CD4-positive, alpha-beta memory T cell (primary cell): ENCODE data around the gene UBE3C. TPM values are rescaled to one million over a fixed set of nuclear protein-coding genes. Genes with fewer than 3 reads are reported as not detected.

Experiments used
- CTCF ChIA-PET: fragments of 350-600 bp; sonication (Branson Sonifier 250); formaldehyde crosslinking; loops from one replicate; lab custom pipeline; 2021; ENCODE audit warnings: inconsistent platforms; ENCODE audit not compliant: partially characterized antibody; lab: Charles Lee
- POLR2A ChIA-PET: fragments of 350-600 bp; sonication (Branson Sonifier 250); formaldehyde crosslinking; loops from one replicate; lab custom pipeline; 2021; ENCODE audit not compliant: partially characterized antibody; lab: Charles Lee
- DNase-seq, 5 donors: peaks; one replicate each; pipeline versions ENCODE4 v3.0.0 to v3.0.0-alpha.2; 2020 to 2022; ENCODE audit warnings: mixed read lengths in 1 of 5
- H3K27ac ChIP-seq: one replicate; pipeline ENCODE4 v1.7.0; 2013; ENCODE audit warnings: low read depth, low read length
- H3K27me3 ChIP-seq: 2 replicates; pipeline ENCODE4 v1.7.0; 2013; ENCODE audit warnings: mild to moderate bottlenecking, low read length, moderate library complexity; ENCODE audit not compliant: insufficient read depth
- H3K36me3 ChIP-seq: 2 replicates; pipeline ENCODE4 v1.7.0; 2013; ENCODE audit warnings: mild to moderate bottlenecking, low read length, moderate library complexity; ENCODE audit not compliant: insufficient read depth
- H3K4me1 ChIP-seq: 2 replicates; pipeline ENCODE4 v1.7.0; 2013; ENCODE audit warnings: mild to moderate bottlenecking, low read length, moderate library complexity; ENCODE audit not compliant: insufficient read depth
- H3K4me3 ChIP-seq, 2 donors: one replicate each; pipeline ENCODE4 v1.7.0; 2013; ENCODE audit warnings: low read length in 2 of 2, mild to moderate bottlenecking in 1 of 2
- H3K9me3 ChIP-seq, 2 donors: one replicate each; pipeline ENCODE4 v1.7.0; 2013; ENCODE audit warnings: low read length in 2 of 2, control low read depth in 1 of 2; ENCODE audit not compliant: control insufficient read depth in 1 of 2
- H3K27ac Mint-ChIP-seq, 7 donors: one replicate each; pipeline ENCODE4 v1.8.0; 2020 to 2021; ENCODE audit warnings: mixed read lengths in 7 of 7, mild to moderate bottlenecking in 6 of 7, inconsistent platforms in 3 of 7, moderate library complexity in 3 of 7
- H3K27me3 Mint-ChIP-seq, 2 donors: one replicate each; pipeline ENCODE4 v1.8.0; 2020 to 2021; ENCODE audit warnings: mixed read lengths in 2 of 2
- H3K36me3 Mint-ChIP-seq, 2 donors: one replicate each; pipeline ENCODE4 v1.8.0; 2020 to 2021; ENCODE audit warnings: mixed read lengths in 2 of 2, inconsistent platforms in 1 of 2, mild to moderate bottlenecking in 1 of 2
- H3K4me1 Mint-ChIP-seq, 4 donors: one replicate each; pipeline ENCODE4 v1.8.0; 2020 to 2021; ENCODE audit warnings: mixed read lengths in 4 of 4, mild to moderate bottlenecking in 1 of 4
- H3K4me3 Mint-ChIP-seq, 8 donors: one replicate each; pipeline ENCODE4 v1.8.0; 2020 to 2021; ENCODE audit warnings: mixed read lengths in 8 of 8, mild to moderate bottlenecking in 7 of 8, moderate library complexity in 6 of 8, inconsistent platforms in 3 of 8
- H3K9me3 Mint-ChIP-seq, 8 donors: one replicate each; pipeline ENCODE4 v1.8.0; 2020 to 2021; ENCODE audit warnings: mixed read lengths in 8 of 8, mild to moderate bottlenecking in 5 of 8, inconsistent platforms in 3 of 8, moderate library complexity in 1 of 8
- intact Hi-C: fragments of 100-400 bp; cut with micrococcal nuclease; formaldehyde crosslinking; loops from one replicate; pipeline ENCODE4 v1.15.1; 2023
- polyA plus RNA-seq, 2 donors: library from polyadenylated mRNA; unstranded; fragments of 300-500 nt; fragmentation: Illumina TruSeq; gene quantifications; one replicate each; pipeline ENCODE4 v1.2.3, GENCODE V29; 2021
- total RNA-seq, 2 experiments: library from RNA; stranded (reverse); gene quantifications; one replicate each; pipeline ENCODE4 v1.2.3, GENCODE V29; 2021

UBE3C gene
- total and polyA plus RNA-seq, 4 experiments from 2014 or later: 32.6 to 59.7 (median 46.8) TPM

DNA sequence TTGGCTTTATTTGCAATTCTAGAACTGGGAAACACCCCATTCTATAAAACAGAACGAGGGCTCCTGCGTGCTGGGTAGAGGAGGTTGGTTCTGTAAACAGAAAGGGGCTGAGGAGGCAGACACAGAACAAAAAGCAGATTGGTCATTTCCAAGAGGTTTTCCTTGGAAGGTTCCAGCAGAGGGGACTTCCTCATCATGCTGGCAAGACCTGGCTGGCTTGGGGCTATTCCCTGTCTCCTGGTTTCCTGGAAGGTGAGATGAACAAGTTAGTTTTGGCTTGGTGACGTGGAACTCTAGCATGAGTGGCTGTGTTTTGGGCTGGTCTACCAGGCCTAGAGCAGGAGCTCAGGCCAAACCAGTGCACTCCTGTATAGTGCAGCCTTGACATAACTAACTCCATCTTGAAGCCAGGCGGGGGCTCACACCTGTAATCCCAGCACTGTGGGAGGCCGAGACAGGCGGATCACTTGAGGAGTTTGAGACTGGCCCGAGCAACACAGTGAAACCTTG is 172.0 kb downstream of the UBE3C start:
- Histone ChIP-seq H3K4me1 (no peaks in the 10 kb centered on the region), H3K4me3 (no peak overlapping the region), H3K27ac (no peak overlapping the region), H3K36me3 (no peaks in the 10 kb centered on the region), H3K9me3 (no peaks in the 10 kb centered on the region), H3K27me3 (no peaks in the 10 kb centered on the region)
- H3K9me3 Mint-ChIP-seq: no peaks in the 10 kb centered on the region
- H3K4me3 Mint-ChIP-seq: no peak overlapping the region
- H3K27me3 Mint-ChIP-seq: no peaks in the 10 kb centered on the region
- H3K27ac Mint-ChIP-seq: peak overlapping the region in 1 of 7 donors; percentile 37
- CTCF ChIA-PET: no interaction called here
- intact Hi-C loops: no loop called here
- no peaks in the 10 kb centered on the region for H3K36me3 Mint-ChIP-seq
- H3K4me1 Mint-ChIP-seq: peaks cover 5 to 6% (median 5%) of the 10 kb centered on the region in 4 donors
- POLR2A ChIA-PET: no interaction called here
- DNase-seq: no peak

DNA sequence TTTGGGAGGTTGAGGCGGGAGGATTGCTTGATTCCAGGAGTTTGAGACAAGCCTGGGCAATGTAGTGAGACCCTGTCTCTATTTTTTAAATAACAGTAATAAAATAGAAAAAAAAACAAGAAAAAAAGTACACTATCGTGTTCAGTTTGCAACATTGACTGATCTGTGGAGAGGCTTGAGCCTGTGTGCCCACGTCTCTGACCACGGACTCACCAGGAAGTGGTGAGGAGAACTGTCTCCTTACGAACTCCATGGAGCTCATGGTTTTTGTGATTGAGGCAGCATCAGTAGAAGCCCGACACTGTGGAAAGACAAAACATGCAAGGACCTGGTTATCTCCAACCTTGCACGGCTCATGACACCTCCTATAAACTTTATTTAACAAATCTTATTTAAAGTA is 174.2 kb downstream of the UBE3C start:
- Mint-ChIP-seq H3K27ac (no peak overlapping the region), H3K27me3 (no peaks in the 10 kb centered on the region), H3K9me3 (no peaks in the 10 kb centered on the region), H3K4me1 (peaks cover 0 to 5% (median 0%) of the 10 kb centered on the region in 4 donors), H3K4me3 (no peak overlapping the region), H3K36me3 (no peaks in the 10 kb centered on the region)
- intact Hi-C loops: no loop called here
- Histone ChIP-seq H3K27me3 (no peaks in the 10 kb centered on the region), H3K4me1 (no peaks in the 10 kb centered on the region), H3K36me3 (no peaks in the 10 kb centered on the region), H3K4me3 (no peak overlapping the region), H3K9me3 (no peaks in the 10 kb centered on the region), H3K27ac (no peak overlapping the region)
- CTCF ChIA-PET: no interaction called here
- no peak for DNase-seq
- POLR2A ChIA-PET: no interaction called here

DNA sequence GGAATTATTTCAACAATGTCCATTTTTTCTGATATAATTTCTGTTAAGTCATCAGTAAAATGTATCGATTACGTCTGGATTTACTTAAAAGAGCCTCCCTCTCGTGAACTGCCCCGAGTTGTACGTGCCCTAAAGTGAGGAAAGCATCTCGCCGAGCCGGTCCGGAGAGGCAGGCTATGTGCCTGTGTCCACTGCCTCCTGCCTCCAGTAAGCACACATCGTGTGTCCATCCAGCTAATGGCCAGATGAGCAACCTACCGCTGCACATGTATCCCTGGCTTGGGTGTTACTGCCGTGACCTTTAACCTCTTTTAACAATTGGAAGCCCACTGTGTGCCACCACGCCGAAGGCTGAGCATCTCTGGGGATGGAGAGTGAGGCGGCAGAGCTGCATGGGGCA is 174.9 kb downstream of the UBE3C start:
- no peaks in the 10 kb centered on the region for H3K36me3 Mint-ChIP-seq
- H3K36me3 ChIP-seq: no peaks in the 10 kb centered on the region
- no peak overlapping the region for H3K27ac ChIP-seq
- DNase-seq: no peak
- no peaks in the 10 kb centered on the region for H3K27me3 Mint-ChIP-seq
- H3K4me3 ChIP-seq: no peak overlapping the region
- POLR2A ChIA-PET: no interaction called here
- no peaks in the 10 kb centered on the region for H3K27me3 ChIP-seq
- H3K9me3 Mint-ChIP-seq: no peaks in the 10 kb centered on the region
- H3K4me1 ChIP-seq: no peaks in the 10 kb centered on the region
- intact Hi-C loops: no loop called here
- H3K9me3 ChIP-seq: no peaks in the 10 kb centered on the region
- no peak overlapping the region for H3K27ac Mint-ChIP-seq
- H3K4me1 Mint-ChIP-seq: peaks cover 0 to 5% (median 2%) of the 10 kb centered on the region in 4 donors
- H3K4me3 Mint-ChIP-seq: no peak overlapping the region
- CTCF ChIA-PET: no interaction called here

DNA sequence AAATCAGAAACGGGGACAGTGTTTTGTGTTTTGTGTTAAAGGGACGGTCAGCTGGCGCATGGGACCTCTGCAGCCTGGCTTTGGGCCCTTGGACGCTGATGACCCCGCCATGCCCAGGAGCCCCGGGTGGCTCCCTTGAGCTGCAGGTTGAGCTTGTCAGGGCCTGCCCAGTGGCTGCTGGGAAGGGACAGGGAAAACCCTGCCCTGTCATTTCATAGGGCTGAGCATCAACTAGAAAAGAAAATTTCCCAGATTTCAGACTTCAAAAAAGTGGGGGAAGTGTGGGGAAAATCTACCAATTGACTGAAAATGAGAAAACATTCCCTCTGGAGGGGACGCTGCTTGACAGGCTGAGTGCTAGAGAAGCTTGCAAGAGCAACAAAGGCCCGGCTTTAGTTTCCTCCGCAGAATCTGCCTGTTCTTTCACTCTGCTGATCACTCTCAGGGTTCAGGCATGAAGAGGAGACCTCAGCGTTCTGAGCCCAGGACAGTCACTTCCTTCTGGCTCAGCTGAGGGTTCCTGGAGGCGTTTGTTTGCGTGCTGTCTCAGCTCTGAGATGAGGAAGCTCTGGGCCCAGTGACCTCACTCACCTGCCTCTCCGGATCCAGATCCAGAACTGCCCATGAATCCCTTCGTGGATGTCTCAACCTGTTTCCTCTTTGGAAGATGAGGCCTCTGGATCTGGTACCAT is 179.4 kb downstream of the UBE3C start:
- intact Hi-C loops: no loop called here
- Mint-ChIP-seq H3K36me3 (no peaks in the 10 kb centered on the region), H3K9me3 (no peaks in the 10 kb centered on the region), H3K27ac (peak overlapping the region in 5 of 7 donors; percentile 18 to 59 (median 23)), H3K27me3 (no peaks in the 10 kb centered on the region), H3K4me3 (no peak overlapping the region), H3K4me1 (peaks cover 0 to 8% (median 0%) of the 10 kb centered on the region in 4 donors)
- CTCF ChIA-PET: no interaction called here
- no peaks in the 10 kb centered on the region for H3K27me3 ChIP-seq
- no peaks in the 10 kb centered on the region for H3K4me1 ChIP-seq
- no peaks in the 10 kb centered on the region for H3K36me3 ChIP-seq
- H3K27ac ChIP-seq: no peak overlapping the region
- DNase-seq: no peak
- POLR2A ChIA-PET: interaction anchor here (0.8 kb wide), 1 partner anchor 18 kb away, joined by 3 read pairs; no protein-coding TSS in a partner anchor
- no peak overlapping the region for H3K4me3 ChIP-seq
- H3K9me3 ChIP-seq: no peaks in the 10 kb centered on the region

Other genes starting within 250 kb of the UBE3C start
- 10 to 100 TPM; 73.9 to 97.4 TPM for gene LMBR1, start 245.7 kb upstream of the UBE3C start, total RNA-seq
- gene LMBR1, start 245.7 kb upstream of the UBE3C start, polyA plus RNA-seq: 10 to 100 TPM; 35.3 to 36.6 TPM
- gene NOM1, start 189.2 kb upstream of the UBE3C start, total RNA-seq: 10 to 100 TPM; 31.4 to 32.5 TPM
- gene NOM1, start 189.2 kb upstream of the UBE3C start, polyA plus RNA-seq: 1 to 10 TPM in 1 of 2 donors, under 1 TPM in 1; 0.82 to 9.8 TPM
- not detected for gene MNX1, start 128.3 kb upstream of the UBE3C start, total RNA-seq
- gene MNX1, start 128.3 kb upstream of the UBE3C start, polyA plus RNA-seq: not detected
- gene DNAJB6, start 198.1 kb downstream of the UBE3C start, total RNA-seq: 10 to 100 TPM; 85.6 to 90.1 TPM
- 100 to 1,000 TPM; 116 to 169 TPM for gene DNAJB6, start 198.1 kb downstream of the UBE3C start, polyA plus RNA-seq